ENCODE results near the gene NAV2.
A peak's percentile ranks its signal among the peaks of the same experiment; 100 is the strongest.

NAV2 gene

GRCh38 chr11:19970944-19971343, 258.3 kb downstream of the NAV2 start:
- no peak for DNase-seq (ENCODE audit: low read depth, low spot score)

- DNase-seq (ENCODE audit: low read depth, low spot score) = no peak
Observed at GRCh38 chr11:19972091-19972490, 259.5 kb downstream of the NAV2 start.

- no peak for DNase-seq (ENCODE audit: low read depth, low spot score)
Observed at GRCh38 chr11:19972651-19973050, 260.0 kb downstream of the NAV2 start.

GRCh38 chr11:19973136-19973635, 260.5 kb downstream of the NAV2 start:
- no peak for DNase-seq (ENCODE audit: low read depth, low spot score)

GRCh38 chr11:19974886-19975285, 262.2 kb downstream of the NAV2 start:
- no peak for DNase-seq (ENCODE audit: low read depth, low spot score)

- DNase-seq (ENCODE audit: low read depth, low spot score) = no peak
Observed at GRCh38 chr11:19975414-19975990, 262.9 kb downstream of the NAV2 start.

- DNase-seq (ENCODE audit: low read depth, low spot score) = no peak
Observed at GRCh38 chr11:19976281-19976941, 263.8 kb downstream of the NAV2 start.

GRCh38 chr11:19977941-19978340, 265.3 kb downstream of the NAV2 start:
- DNase-seq (ENCODE audit: low read depth, low spot score) = no peak

GRCh38 chr11:19978668-19979518, 266.3 kb downstream of the NAV2 start:
- peak; percentile 84 for DNase-seq (ENCODE audit: low read depth, low spot score)

GRCh38 chr11:19979519-19979845, 266.8 kb downstream of the NAV2 start:
- DNase-seq (ENCODE audit: low read depth, low spot score) = no peak

GRCh38 chr11:19980388-19980787, 267.8 kb downstream of the NAV2 start:
- no peak for DNase-seq (ENCODE audit: low read depth, low spot score)

GRCh38 chr11:19980957-19981669, 268.5 kb downstream of the NAV2 start:
- peak; percentile 38 for DNase-seq (ENCODE audit: low read depth, low spot score)

- no peak for DNase-seq (ENCODE audit: low read depth, low spot score)
Observed at GRCh38 chr11:19982774-19983495, 270.3 kb downstream of the NAV2 start.

- DNase-seq (ENCODE audit: low read depth, low spot score) = no peak
Observed at GRCh38 chr11:19984048-19984742, 271.6 kb downstream of the NAV2 start.

- no peak for DNase-seq (ENCODE audit: low read depth, low spot score)
Observed at GRCh38 chr11:19985111-19985510, 272.5 kb downstream of the NAV2 start.

- no peak for DNase-seq (ENCODE audit: low read depth, low spot score)
Observed at GRCh38 chr11:19987331-19987801, 274.7 kb downstream of the NAV2 start.

- peak; percentile 94 for DNase-seq (ENCODE audit: low read depth, low spot score)
Observed at GRCh38 chr11:19988598-19988997, 276.0 kb downstream of the NAV2 start.

GRCh38 chr11:19989191-19989590, 276.6 kb downstream of the NAV2 start:
- DNase-seq (ENCODE audit: low read depth, low spot score) = no peak

- DNase-seq (ENCODE audit: low read depth, low spot score) = no peak
Observed at GRCh38 chr11:19992162-19992561, 279.5 kb downstream of the NAV2 start.

GRCh38 chr11:19992998-19993397, 280.4 kb downstream of the NAV2 start:
- no peak for DNase-seq (ENCODE audit: low read depth, low spot score)

- no peak for DNase-seq (ENCODE audit: low read depth, low spot score)
Observed at GRCh38 chr11:19994672-19995071, 282.0 kb downstream of the NAV2 start.
